Muscle layer of duodenum (tissue), 2 donors: ENCODE measurements around the gene OSGEP.
"Not testable (repeated sequence)": the region's sequence is repeated elsewhere in the genome, so short reads cannot be mapped to it uniquely, and the experiment has no call there.

Source experiments
- H3K27ac ChIP-seq: one replicate; pipeline ENCODE4 v1.7.0; 2013; ENCODE audit warnings: mild to moderate bottlenecking, low read length
- H3K27me3 ChIP-seq: one replicate; pipeline ENCODE4 v1.7.0; 2013; ENCODE audit warnings: low read depth, mild to moderate bottlenecking, control low read depth, low read length
- H3K36me3 ChIP-seq, 2 donors: one replicate each; pipeline ENCODE4 v1.7.0; 2013; ENCODE audit warnings: low read length in 2 of 2, control low read depth in 1 of 2, mild to moderate bottlenecking in 1 of 2; ENCODE audit not compliant: insufficient read depth in 2 of 2, control insufficient read depth in 1 of 2
- H3K4me1 ChIP-seq, 2 donors: one replicate each; pipeline ENCODE4 v1.7.0; 2013; ENCODE audit warnings: low read length in 2 of 2, mild to moderate bottlenecking in 2 of 2, control low read depth in 1 of 2, moderate library complexity in 1 of 2; ENCODE audit not compliant: insufficient read depth in 2 of 2, control insufficient read depth in 1 of 2
- H3K4me3 ChIP-seq, 2 donors: one replicate each; pipeline ENCODE4 v1.7.0; 2013; ENCODE audit warnings: low read length in 2 of 2, low read depth in 1 of 2, mild to moderate bottlenecking in 1 of 2
- H3K9me3 ChIP-seq, 2 donors: one replicate each; pipeline ENCODE4 v1.7.0; 2013; ENCODE audit warnings: low read length in 2 of 2, control low read depth in 1 of 2, mild to moderate bottlenecking in 1 of 2; ENCODE audit not compliant: control insufficient read depth in 1 of 2
- donor health status: healthy.

The OSGEP gene

DNA sequence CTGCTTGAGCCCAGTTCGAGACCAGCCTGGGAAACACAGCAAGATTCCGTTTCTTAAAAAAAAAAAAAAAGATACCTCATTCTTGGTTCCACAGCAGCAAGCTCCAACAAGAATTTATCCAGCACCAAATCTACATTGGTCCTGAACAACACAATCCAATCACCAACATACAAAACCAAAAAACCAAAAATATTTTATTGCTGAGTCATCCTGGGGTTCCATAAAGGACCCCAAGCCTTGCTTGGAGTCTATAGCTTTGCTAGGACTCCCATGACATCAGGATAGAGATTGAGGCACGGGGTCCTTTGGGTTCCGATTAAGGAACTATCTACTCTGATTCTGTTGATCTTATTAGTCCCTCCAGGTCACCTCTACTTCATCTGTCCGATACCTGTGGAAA, 7.7 kb downstream of the OSGEP start:
- H3K27me3 ChIP-seq = no peaks in the 10 kb centered on the region
- H3K4me1 ChIP-seq = no peaks in the 10 kb centered on the region
- no peaks in the 10 kb centered on the region for H3K9me3 ChIP-seq
- peaks cover 43 to 63% of the 10 kb centered on the region in 2 donors for H3K36me3 ChIP-seq
- no peak overlapping the region for H3K27ac ChIP-seq
- H3K4me3 ChIP-seq = no peak overlapping the region

DNA sequence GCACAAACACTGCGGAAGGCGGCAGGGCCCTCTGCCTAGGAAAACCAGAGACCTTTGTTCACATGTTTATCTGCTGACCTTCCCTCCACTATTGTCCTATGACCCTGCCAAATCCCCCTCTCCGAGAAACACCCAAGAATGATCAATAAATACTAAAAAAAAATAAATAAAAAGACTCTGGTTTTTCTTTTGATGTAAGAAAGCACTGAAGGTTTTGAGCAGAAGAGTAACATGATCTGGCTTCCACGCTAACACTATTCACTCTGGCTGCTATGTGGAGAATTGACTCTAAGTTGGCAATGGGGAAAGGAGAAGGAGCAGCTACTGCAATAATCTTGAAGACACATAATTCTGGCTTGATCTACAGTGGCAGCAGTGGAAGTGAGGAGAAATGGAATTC, 11.0 kb downstream of the OSGEP start:
- peaks cover 23 to 34% of the 10 kb centered on the region in 2 donors for H3K36me3 ChIP-seq
- H3K4me1 ChIP-seq, H3K27me3 ChIP-seq, H3K27ac ChIP-seq, H3K4me3 ChIP-seq, H3K9me3 ChIP-seq: not testable (repeated sequence)

DNA sequence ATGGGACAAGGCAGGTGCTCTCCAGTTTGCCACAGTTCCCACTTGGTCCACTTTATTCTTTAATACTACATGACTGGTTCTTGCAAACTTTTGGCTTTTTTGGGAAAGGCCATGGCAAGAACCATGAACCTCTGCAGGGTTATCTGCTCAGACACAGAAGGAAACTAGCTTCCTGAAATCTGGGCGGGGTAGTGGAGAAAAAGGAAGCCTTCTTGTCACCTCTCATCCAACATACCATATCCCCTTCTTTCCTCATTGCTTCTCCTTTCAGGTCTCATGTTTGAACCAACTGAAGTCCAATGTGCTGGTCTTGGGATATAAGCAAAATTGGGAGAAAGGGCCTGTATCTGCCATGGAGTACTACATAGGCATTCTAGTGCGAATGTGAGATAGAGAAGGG, 13.2 kb downstream of the OSGEP start:
- Histone ChIP-seq H3K4me3 (no peak overlapping the region), H3K27me3 (no peaks in the 10 kb centered on the region), H3K4me1 (no peaks in the 10 kb centered on the region), H3K9me3 (no peaks in the 10 kb centered on the region), H3K27ac (no peak overlapping the region), H3K36me3 (peaks cover under 1 to 13% of the 10 kb centered on the region in 2 donors)

DNA sequence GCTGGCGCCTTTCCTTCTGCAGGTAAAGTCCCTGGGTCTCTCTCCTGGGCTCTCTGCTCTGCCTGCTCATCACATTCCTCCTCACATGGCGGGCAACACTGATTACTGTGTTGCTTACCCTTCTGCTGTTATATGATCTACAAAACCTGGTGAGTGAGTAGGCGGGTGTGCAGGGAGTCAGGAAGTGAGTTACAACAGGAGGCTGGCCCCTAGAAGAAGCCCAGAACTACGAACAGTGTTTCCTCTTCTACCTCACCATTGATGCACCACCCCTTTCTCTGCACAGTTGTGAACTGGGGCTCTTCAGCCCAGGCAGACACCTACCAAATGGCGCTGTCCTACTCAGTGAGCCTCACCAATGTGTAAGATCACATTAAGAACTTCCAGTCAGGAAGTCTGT, 13.7 kb downstream of the OSGEP start:
- Histone ChIP-seq H3K9me3 (no peaks in the 10 kb centered on the region), H3K36me3 (peaks cover 0 to 7% of the 10 kb centered on the region in 2 donors), H3K4me3 (no peak overlapping the region), H3K27ac (no peak overlapping the region), H3K4me1 (no peaks in the 10 kb centered on the region), H3K27me3 (no peaks in the 10 kb centered on the region)

DNA sequence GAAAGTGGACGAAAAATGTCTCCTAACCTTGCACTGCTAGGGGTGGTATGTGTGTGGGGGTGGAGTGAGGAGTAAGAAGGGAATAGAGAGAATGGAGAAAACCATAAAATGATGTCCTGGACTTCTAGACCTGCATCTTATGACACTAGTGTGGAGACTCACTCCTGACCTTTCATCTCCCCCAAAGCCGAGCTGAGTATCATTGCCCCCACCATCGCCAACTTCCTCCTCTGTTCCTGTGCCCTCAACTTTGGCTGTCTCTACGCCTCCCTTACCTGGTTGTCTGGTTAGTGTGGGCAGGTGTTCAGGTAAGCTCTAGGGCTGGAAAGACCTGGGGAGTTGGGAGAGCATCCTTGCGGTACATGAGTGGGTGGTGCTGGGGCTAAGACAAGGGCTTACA, 14.1 kb downstream of the OSGEP start:
- peaks cover 0 to 3% of the 10 kb centered on the region in 2 donors for H3K36me3 ChIP-seq
- H3K27ac ChIP-seq = no peak overlapping the region
- H3K9me3 ChIP-seq = no peaks in the 10 kb centered on the region
- H3K27me3 ChIP-seq = no peaks in the 10 kb centered on the region
- H3K4me1 ChIP-seq = no peaks in the 10 kb centered on the region
- H3K4me3 ChIP-seq = no peak overlapping the region

DNA sequence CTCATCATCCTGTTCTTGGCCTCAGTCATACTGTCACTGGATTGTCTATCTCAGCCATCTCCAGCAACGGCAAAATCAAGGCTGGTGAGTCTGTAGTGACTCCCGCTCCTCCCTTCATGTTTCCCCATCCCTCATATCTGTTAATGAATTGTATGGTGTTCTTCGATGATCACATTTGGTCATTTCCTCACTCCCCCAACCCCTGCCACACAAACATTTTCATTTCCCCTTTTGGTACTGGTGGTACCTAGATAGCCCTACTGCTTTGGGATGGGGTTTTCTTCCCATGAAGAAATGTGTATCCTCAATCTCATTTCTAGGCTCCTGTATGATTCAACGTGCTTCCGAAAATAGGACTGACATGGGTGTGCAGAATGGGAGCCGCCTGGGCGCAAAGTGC, 15.9 kb downstream of the OSGEP start:
- H3K4me1 ChIP-seq = peaks cover 0 to 9% of the 10 kb centered on the region in 2 donors
- no peaks in the 10 kb centered on the region for H3K9me3 ChIP-seq
- H3K36me3 ChIP-seq = no peaks in the 10 kb centered on the region
- H3K27ac ChIP-seq = no peak overlapping the region
- H3K27me3 ChIP-seq = no peaks in the 10 kb centered on the region
- no peak overlapping the region for H3K4me3 ChIP-seq

DNA sequence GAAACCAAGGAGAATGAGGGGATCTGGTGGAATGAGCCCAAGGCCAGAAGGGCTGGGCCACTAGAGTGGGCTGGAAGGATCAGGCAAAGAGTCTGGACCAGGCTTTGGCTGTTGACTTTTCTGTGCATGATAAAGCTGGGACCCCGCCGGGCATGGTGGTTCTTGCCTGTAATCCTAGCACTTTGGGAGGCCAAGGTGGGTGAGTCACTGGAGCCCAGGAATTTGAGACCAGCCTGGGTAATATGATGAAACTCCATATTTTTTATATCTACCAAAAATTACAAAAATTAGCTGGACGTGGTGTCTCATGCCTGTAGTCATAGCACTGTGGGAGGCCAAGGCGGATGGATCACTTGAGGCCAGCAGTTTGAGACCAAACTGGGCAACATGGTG, 18.3 kb downstream of the OSGEP start:
- H3K27ac ChIP-seq = no peak overlapping the region
- H3K4me3 ChIP-seq = no peak overlapping the region
- H3K9me3 ChIP-seq = no peaks in the 10 kb centered on the region
- no peaks in the 10 kb centered on the region for H3K27me3 ChIP-seq
- H3K36me3 ChIP-seq = no peaks in the 10 kb centered on the region
- H3K4me1 ChIP-seq = peaks cover 0 to 9% of the 10 kb centered on the region in 2 donors

DNA sequence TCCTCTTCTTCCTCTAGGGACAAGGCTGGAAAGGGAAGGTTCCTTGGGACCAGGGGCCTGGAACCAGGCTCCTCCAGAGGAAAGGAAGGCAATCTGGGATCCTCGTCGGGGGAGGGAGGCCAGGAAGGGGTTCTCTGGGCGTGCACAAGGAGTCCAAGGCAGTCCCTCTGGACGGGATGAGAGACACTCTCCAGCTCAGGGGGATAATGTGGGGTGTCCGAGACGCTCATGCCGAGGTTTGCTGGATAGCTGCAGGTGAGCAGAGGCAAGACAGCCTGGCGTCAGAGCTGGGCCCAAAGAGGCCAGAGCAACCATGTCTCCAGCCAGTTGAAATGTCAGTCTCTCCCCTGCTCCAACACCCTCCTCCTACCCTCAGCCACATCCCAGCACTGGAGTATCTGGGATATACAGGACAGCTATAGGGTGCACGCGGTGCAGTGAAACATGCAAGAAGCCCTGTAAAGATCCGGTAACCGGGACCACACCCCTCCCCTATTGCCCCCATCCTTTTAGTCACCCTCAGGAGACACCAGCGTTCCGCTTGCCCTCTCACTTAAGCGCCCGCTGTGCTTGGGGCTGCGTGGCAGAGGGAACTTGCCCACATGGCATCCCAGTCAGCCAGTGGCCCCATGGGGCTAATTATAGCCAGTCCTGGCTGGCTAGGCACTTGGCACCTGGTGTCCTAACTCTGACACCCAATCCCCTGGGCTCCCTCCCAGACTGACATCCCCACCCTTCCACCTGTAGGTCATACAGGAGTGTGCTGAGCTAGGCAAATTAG, 18.8 kb downstream of the OSGEP start, which contains the start of gene KLHL33:
TSS of gene KLHL33 (minus strand) at position 585 of the 781 bp plus-strand sequence. CDS start at position 230, 355 bp downstream.
- H3K4me1 ChIP-seq = peaks cover 0 to 9% of the 10 kb centered on the region in 2 donors
- H3K27ac ChIP-seq = no peak within 1 kb of the TSS
- H3K9me3 ChIP-seq = no peaks in the 10 kb centered on the region
- H3K36me3 ChIP-seq = no peaks in the 10 kb centered on the region
- peak within 1 kb of the TSS; percentile 31 to 67 for H3K4me3 ChIP-seq
- H3K27me3 ChIP-seq = no peaks in the 10 kb centered on the region

DNA sequence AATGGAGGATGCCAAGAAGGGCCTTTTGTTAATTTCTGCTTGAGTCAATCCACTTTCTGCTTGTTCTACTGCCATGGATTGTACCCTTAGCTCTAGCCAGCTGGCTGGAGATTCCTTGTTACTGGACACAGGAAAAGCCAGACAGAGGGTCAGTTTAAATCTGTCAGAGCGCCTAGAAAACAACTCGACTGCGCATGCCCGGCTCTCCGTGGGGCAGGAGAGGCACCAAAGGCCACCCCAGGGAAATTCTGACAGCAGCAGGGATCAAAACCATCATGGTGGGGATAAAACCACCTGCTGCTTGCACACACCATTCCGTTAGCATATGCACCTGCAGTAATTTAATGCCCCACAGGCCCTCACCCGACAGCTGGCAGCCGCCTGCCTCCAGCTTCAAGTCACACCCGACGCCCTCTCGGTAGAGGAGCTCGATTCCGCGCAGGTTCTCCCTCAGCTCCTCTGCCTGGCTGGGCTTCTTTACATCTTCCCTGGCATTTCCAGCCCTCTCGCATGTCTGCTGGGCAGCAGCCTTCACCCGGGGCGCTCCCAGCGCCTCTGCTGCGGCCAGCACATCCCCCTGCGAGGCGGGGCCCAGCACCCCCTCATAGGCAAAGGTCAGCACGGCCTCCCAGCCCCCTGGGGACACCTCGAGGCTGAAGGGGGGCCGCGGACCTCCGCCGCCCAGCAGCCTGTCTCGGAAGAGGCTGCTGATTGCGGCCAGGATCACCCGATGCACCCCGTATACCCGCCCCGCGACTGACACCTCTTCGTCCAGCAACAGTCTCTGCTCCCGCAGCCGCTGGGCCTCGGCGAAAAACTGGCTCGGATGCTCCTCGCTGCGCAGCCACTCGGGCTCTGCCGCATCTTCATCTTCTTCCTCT, 19.7 kb downstream of the OSGEP start:
- Histone ChIP-seq H3K27ac (no peak overlapping the region), H3K4me1 (peaks cover 0 to 13% of the 10 kb centered on the region in 2 donors), H3K27me3 (no peaks in the 10 kb centered on the region), H3K36me3 (no peaks in the 10 kb centered on the region), H3K9me3 (no peaks in the 10 kb centered on the region), H3K4me3 (peak overlapping the region; percentile 31 to 67)

DNA sequence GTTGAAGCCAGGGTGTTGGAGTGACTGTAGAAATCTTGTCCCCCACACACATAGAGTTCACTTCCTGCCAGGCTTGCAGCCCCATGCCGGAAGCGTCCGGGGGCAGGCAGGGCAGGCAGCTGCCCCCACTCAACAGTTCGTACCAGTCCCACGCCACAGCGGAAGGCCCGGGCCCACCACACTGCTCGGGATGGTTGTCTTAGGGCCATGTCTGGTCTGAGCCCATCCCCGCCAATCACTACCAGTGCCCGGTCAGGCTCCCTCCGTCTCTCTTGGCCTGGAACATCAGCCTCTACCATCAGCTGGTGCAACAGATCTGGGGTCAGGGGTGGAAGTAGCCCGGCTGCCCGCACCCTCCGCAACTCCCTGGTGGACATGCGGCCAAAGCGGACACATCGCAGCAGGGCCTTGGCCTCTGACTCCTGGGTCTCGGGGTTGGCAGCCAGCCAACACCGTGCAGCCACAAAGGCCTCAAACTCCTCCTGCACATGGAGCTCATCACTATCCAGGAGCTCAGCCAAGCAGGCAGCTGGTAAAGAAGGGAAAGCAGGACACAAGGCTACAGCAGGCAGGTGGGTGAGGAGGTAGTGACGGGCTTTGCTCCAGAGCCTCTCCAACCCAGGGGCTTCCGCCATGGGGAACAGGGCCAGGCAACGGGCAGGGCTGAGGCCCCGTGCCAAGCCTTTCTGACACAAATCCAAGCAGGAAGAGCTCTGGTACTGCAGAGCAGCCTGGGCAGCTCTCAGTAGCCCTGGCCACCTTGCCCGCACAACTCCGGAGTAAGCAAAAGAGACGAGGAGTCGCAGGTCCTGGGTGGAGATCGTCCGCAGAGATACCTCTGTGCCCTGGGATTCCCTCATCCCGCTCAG, 24.6 kb downstream of the OSGEP start:
- no peak overlapping the region for H3K4me3 ChIP-seq
- H3K9me3 ChIP-seq = no peaks in the 10 kb centered on the region
- H3K27me3 ChIP-seq = no peaks in the 10 kb centered on the region
- no peaks in the 10 kb centered on the region for H3K36me3 ChIP-seq
- peaks cover 10 to 14% of the 10 kb centered on the region in 2 donors for H3K4me1 ChIP-seq
- H3K27ac ChIP-seq = no peak overlapping the region

DNA sequence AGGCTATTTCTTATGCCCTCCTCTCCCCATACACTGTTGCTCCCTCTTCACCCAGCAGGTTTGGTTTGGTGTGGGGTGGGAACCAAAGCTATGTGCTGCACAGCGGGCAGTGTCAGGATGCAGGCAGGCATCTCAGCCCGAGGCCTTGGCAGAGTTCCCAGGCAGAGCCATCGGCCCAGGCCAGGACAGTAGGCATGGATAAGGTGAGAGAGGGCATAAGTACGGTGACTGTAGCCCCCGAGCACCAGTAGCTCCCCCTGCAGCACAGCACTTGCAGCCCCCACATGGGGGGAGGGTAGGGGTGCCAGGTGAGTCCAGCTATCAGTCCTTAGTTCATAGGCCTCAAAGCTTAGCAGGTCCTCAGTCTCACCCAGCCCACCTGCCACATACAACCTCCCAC, 25.8 kb downstream of the OSGEP start:
- Histone ChIP-seq H3K27me3 (no peaks in the 10 kb centered on the region), H3K4me1 (peaks cover 9 to 10% of the 10 kb centered on the region in 2 donors), H3K4me3 (no peak overlapping the region), H3K27ac (no peak overlapping the region), H3K9me3 (no peaks in the 10 kb centered on the region), H3K36me3 (no peaks in the 10 kb centered on the region)
